ENCODE measurements around the gene TMEM18. TPM values are rescaled to one million over a fixed set of nuclear protein-coding genes. Genes with fewer than 3 reads are reported as not detected.

The TMEM18 gene
- total and polyA plus RNA-seq, 9 of the 15 experiments (the other 6 are each of a cell fraction or from before 2014, with no cell fraction given), result 12.8 to 55.9 (median 21.8) TPM

DNA sequence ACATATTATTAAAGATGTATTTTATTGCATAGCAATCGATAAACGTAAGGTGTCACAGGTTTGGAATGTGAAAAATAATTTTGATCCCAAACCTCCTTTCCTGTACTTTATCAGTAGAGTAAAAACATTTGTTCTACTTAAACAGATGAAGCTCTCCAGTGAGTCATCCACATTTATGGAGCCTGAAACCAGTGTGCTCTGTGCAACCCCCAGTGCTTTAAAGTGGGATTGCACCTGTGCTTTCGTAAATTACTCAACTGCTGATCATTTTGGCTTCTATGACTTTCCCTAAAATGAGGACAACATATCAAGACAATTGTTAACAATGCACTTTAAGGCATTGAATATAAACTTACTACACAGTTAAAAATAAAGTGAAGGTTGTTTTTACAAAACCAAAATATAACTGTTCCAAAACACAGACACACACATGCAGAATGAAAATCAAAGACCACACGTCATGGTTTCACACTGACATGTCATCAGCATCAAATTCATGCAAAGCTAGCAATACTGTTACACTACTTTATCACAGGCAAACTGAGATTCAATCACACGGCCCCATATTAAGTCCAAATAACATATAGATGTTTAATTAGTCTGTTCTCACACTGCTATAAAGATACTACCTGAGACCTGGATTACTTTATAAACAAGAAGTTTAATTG lies 9.7 kb downstream of the TMEM18 start:
- ATAC-seq (peak; percentile 94), FAIRE-seq (peak; percentile 37), DNase-seq (ENCODE audit: extremely low read depth in 1 of 4, low spot score in 3 of 4) (peak; percentile 40 to 61 (median 52))
- in situ Hi-C loops (cut with MboI) (no loop called here), intact Hi-C loops (cut with micrococcal nuclease) (no loop called here)
- Histone ChIP-seq H3K36me3 (ENCODE audit: control insufficient read depth, insufficient read depth, low read length) (peaks cover 43% of the 10 kb centered on the region; the same call in 2 of the 3 replicates), H3K79me2 (ENCODE audit: control insufficient read depth, insufficient read depth, low read length) (no peaks in the 10 kb centered on the region), H3K4me1 (replicated peaks in 1 of 2; ENCODE audit: control insufficient read depth in 2 of 2, insufficient read depth in 2 of 2, low read length in 2 of 2) (no peaks in the 10 kb centered on the region), H3K9me1 (ENCODE audit: control insufficient read depth, insufficient read depth, low read length) (no peaks in the 10 kb centered on the region), H2AFZ (ENCODE audit: low read depth, low read length) (no peak overlapping the region), H3K27ac (ENCODE audit: extremely low read depth, low read depth, low read length) (no peak overlapping the region), H3K4me3 (no peak overlapping the region), H3K9me3 (replicated peaks; ENCODE audit: control insufficient read depth, insufficient read depth, low read depth, low read length) (no peaks in the 10 kb centered on the region; the same call in 1 of the 2 replicates), H4K20me1 (replicated peaks; ENCODE audit: control insufficient read depth, insufficient read depth, low read length) (no peaks in the 10 kb centered on the region), H3K4me2 (ENCODE audit: insufficient read depth, low read length) (no peak overlapping the region), H3K27me3 (ENCODE audit: control insufficient read depth in 2 of 2, insufficient read depth in 2 of 2, low read length in 2 of 2) (no peaks in the 10 kb centered on the region; a peak in 1 of 5 replicates), H3K9ac (ENCODE audit: insufficient read depth in 1 of 2, low read depth in 2 of 2, low read length in 2 of 2) (no peak overlapping the region)
- WGBS (ENCODE audit: insufficient coverage, low coverage, missing lambda C conversion rate), result 63% methylated on average over 5 of the region's 5 CpGs
- CTCF ChIA-PET (ENCODE audit: low intra/inter-chr PET ratio), result no interaction called here
- no peak for TF ChIP-seq TCFL5 (CRISPR knock-in tag; conservative IDR thresholded peaks at IDR 0.05)
- TF ChIP-seq JUND (IDR thresholded peaks at IDR 0.05; ENCODE audit: borderline replicate concordance, low read depth, low read length), result peak; percentile 79
- TF ChIP-seq JUND (tag; IDR thresholded peaks at IDR 0.05; ENCODE audit: borderline replicate concordance, low read depth, low read length), result peak; percentile 29; the same call in 1 of the 3 replicates
- TF ChIP-seq, protein P1, sequence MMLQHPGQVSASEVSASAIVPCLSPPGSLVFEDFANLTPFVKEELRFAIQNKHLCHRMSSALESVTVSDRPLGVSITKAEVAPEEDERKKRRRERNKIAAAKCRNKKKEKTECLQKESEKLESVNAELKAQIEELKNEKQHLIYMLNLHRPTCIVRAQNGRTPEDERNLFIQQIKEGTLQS (IDR thresholded peaks at IDR 0.05), result peak; percentile 69
- TF ChIP-seq, protein P1 (CRISPR knock-in tag; conservative IDR thresholded peaks at IDR 0.05), result no peak
- TF ChIP-seq, protein P2, sequence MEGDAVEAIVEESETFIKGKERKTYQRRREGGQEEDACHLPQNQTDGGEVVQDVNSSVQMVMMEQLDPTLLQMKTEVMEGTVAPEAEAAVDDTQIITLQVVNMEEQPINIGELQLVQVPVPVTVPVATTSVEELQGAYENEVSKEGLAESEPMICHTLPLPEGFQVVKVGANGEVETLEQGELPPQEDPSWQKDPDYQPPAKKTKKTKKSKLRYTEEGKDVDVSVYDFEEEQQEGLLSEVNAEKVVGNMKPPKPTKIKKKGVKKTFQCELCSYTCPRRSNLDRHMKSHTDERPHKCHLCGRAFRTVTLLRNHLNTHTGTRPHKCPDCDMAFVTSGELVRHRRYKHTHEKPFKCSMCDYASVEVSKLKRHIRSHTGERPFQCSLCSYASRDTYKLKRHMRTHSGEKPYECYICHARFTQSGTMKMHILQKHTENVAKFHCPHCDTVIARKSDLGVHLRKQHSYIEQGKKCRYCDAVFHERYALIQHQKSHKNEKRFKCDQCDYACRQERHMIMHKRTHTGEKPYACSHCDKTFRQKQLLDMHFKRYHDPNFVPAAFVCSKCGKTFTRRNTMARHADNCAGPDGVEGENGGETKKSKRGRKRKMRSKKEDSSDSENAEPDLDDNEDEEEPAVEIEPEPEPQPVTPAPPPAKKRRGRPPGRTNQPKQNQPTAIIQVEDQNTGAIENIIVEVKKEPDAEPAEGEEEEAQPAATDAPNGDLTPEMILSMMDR (IDR thresholded peaks at IDR 0.05 in 2 of 3, conservative IDR thresholded peaks at IDR 0.05 in 1 of 3; ENCODE audit: insufficient read depth in 2 of 3, low read depth in 1 of 3, low read length in 3 of 3), result peak; percentile 36 to 60 (median 57); a peak in 5 of 6 replicates
- TF ChIP-seq ZNF780A (CRISPR knock-in tag; IDR thresholded peaks at IDR 0.05), result no peak
- no peak for TF ChIP-seq ETV6 (IDR thresholded peaks at IDR 0.05; ENCODE audit: borderline replicate concordance in 1 of 2, low read depth in 2 of 2, low read length in 1 of 2)
- no peak for TF ChIP-seq ETV6 (CRISPR knock-in tag; IDR thresholded peaks at IDR 0.05; ENCODE audit: borderline replicate concordance)
- TF ChIP-seq BRCA1 (IDR thresholded peaks at IDR 0.05), result no peak
- TF ChIP-seq BRCA1 (CRISPR knock-in tag; IDR thresholded peaks at IDR 0.05), result no peak
- TF ChIP-seq, protein P3, sequence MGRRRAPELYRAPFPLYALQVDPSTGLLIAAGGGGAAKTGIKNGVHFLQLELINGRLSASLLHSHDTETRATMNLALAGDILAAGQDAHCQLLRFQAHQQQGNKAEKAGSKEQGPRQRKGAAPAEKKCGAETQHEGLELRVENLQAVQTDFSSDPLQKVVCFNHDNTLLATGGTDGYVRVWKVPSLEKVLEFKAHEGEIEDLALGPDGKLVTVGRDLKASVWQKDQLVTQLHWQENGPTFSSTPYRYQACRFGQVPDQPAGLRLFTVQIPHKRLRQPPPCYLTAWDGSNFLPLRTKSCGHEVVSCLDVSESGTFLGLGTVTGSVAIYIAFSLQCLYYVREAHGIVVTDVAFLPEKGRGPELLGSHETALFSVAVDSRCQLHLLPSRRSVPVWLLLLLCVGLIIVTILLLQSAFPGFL (CRISPR knock-in tag; IDR thresholded peaks at IDR 0.05), result no peak
- TF ChIP-seq ZNF76 (CRISPR knock-in tag; IDR thresholded peaks at IDR 0.05; ENCODE audit: borderline replicate concordance), result no peak
- no peak for TF ChIP-seq GABPB2 (CRISPR knock-in tag; conservative IDR thresholded peaks at IDR 0.05)
- peak; percentile 69 for TF ChIP-seq FOSL1 (tag; conservative IDR thresholded peaks at IDR 0.05)
- no peak for TF ChIP-seq FOXK1 (CRISPR knock-in tag; IDR thresholded peaks at IDR 0.05; ENCODE audit: borderline replicate concordance)
- TF ChIP-seq NFYB (IDR thresholded peaks at IDR 0.05; ENCODE audit: extremely low read depth, insufficient read length), result no peak
- peak in 1 of 2 experiments; percentile 29; a peak in 2 of 4 replicates for TF ChIP-seq RAD21 (CRISPR knock-in tag; conservative IDR thresholded peaks at IDR 0.05 in 1 of 2, IDR thresholded peaks at IDR 0.05 in 1 of 2)
- POLR2A ChIA-PET, result interaction anchor here (0.6 to 2.0 kb wide), 2 partner anchors 9 to 282 kb away, joined by 3 to 5 read pairs; partner anchors contain the start of gene TMEM18
- no TSS peak for BruUV-seq (replicated peaks)

Measured in K562 (cell line).